HuH-7.5 (cell line): ENCODE measurements around the gene ENTPD6.

Source experiments
- DNase-seq: peaks from one replicate; pipeline ENCODE4 v3.0.0; 2011; ENCODE audit warnings: low spot score

The ENTPD6 gene

GRCh38 chr20:25242231-25242630 lies 46.7 kb downstream of the ENTPD6 start:
- no peak for DNase-seq

GRCh38 chr20:25243416-25243979 lies 48.0 kb downstream of the ENTPD6 start:
- DNase-seq: no peak

DNA sequence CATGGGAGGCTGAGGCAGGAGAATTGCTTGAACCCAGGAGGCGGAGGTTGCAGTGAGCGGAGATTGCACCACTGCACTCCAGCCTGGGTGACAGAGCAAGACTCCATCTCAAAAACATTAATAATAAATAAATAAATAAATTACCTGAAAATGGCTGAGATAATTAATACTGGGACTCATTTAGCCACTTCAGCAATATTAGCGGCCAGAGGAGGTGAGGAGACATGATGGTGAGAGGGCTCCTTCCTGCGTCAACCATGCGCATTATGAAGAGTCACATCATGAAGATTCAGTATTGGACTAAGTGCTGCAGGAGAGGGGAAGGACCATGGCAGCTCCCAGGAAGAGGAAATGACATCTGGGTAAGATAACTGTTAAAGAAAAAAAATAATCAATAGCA lies 49.5 kb downstream of the ENTPD6 start:
- no peak for DNase-seq

GRCh38 chr20:25245461-25245860 lies 49.9 kb downstream of the ENTPD6 start:
- no peak for DNase-seq

GRCh38 chr20:25246182-25246999 lies 50.9 kb downstream of the ENTPD6 start:
- DNase-seq: no peak

DNA sequence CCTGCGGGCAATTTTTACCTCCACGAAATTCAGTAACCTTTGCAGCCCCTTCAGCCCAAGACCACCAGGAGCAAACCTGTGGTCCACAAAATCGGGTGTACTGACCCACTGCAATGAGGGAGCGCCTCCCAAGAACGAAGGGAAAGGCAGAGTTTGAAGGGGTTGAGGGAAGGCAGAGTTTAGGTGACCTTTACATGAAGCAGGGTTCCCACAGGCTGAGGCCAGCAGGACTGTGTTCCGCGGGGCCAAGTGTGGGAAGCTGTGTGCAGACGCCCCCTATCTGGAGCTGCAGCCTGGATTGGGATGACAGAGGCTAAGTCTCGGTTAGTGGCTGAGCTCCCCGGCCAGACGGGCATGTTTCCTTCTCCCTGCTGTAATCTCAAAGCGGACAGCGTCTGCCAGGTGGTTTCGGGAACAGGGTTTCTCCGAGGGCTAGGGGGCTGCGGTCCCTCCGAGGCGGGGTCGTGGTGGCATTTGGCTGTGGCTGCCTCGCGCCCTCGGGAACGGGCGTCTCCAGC lies 51.5 kb downstream of the ENTPD6 start:
- DNase-seq: peak; percentile 88

- peak; percentile 81 for DNase-seq
Observed at GRCh38 chr20:25247518-25247955, 52.0 kb downstream of the ENTPD6 start.

DNA sequence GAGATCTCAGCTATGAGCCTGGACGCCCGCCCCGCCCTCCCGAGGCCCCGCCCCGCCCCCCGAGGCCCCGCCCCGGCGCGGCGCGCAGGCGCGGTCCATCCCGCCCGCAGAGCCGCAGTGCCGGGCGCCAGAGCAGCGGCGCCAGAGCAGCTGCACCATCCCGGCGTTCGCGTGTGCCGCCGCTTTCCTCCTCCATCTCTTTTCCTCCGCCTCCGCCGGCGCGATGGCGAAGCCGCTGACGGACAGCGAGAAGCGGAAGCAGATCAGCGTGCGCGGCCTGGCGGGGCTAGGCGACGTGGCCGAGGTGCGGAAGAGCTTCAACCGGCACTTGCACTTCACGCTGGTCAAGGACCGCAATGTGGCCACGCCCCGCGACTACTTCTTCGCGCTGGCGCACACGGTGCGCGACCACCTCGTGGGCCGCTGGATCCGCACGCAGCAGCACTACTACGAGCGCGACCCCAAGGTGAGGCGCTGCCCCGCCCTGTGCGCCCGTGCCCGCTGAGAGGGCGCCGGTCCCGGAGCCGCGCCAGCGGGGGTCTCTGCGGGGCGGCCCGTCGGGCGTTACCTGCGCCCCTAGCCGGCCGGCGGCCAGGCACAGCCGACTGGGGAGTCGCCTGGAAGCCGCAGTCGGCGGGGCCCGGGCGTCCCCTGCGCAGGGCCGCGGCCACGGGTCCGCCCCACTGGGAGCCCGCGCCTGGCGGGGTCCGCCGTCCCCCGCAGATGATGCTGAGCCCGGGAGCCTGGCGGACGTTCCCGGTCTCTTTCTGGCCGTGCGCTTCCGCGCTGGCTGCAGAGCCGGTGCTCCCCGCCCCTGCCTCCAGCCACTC lies 52.7 kb downstream of the ENTPD6 start, which contains the start of gene PYGB:
PYGB (plus strand) TSS at position 130 of the 830 bp plus-strand sequence; CDS start at position 224, 94 bp downstream.
- DNase-seq: peak; percentile 95

- no peak for DNase-seq
Observed at GRCh38 chr20:25248786-25249172, 53.3 kb downstream of the ENTPD6 start.

GRCh38 chr20:25249198-25249931 lies 53.9 kb downstream of the ENTPD6 start:
- DNase-seq: no peak

DNA sequence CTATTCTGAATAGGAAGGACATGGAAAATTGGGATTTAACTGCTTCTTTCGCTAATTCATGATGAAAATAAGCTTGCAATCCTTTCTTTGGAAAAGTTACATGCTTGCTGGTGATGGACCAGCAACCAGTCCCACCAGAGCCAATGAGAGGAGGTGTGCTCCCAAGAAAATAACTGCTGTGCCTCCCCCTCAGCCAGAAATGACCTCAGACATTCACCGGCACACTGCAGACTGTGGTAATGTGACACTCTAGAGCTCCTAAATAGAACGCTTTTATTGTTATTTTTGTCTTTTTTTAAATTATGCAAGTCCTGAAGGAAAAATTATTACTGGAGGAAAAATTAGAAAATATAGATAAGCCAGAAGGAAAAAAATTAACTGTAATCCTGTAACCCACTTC lies 55.0 kb downstream of the ENTPD6 start:
- no peak for DNase-seq

DNA sequence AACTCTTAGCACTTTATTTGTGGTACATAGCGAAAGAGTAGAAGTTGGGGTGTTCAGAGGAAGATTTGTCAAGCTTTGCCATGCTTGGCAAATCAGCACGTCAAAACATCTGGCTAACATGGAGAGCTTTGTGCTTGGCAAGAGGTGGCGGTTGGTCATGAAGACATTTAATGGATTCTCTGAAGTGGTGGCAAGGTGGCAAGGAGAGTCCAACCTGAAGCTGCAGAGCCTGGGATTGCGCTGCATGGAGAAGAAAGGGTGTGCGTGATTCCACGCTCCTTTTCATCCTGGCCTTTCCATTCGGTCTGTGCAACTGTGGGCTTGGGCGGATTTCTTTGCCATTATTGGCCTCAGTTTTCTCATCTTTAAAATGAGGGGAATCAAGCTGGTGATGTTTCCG lies 55.5 kb downstream of the ENTPD6 start:
- DNase-seq: no peak

GRCh38 chr20:25251558-25251957 lies 56.0 kb downstream of the ENTPD6 start:
- DNase-seq: no peak

DNA sequence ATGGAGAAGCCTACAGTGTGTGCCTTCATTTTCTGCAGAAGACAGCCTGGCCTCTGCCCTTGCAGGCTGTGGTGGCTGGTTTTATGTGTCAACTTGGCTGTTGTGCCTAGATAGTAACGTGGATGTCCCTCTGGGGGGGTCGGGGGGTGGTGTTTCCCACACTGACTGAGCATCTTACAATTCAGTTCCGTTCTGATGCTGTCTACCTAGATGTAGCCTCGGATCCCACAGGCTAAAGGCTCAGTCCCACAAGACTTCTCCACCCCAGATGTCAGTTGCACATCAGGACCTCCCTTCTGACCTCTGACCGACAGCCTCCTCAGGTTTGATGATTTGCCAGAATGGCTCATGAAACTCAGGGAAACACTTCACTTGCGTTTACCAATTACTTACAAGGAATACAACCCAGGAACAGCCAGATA lies 56.7 kb downstream of the ENTPD6 start:
- DNase-seq: no peak

GRCh38 chr20:25252686-25253421 lies 57.3 kb downstream of the ENTPD6 start:
- no peak for DNase-seq

DNA sequence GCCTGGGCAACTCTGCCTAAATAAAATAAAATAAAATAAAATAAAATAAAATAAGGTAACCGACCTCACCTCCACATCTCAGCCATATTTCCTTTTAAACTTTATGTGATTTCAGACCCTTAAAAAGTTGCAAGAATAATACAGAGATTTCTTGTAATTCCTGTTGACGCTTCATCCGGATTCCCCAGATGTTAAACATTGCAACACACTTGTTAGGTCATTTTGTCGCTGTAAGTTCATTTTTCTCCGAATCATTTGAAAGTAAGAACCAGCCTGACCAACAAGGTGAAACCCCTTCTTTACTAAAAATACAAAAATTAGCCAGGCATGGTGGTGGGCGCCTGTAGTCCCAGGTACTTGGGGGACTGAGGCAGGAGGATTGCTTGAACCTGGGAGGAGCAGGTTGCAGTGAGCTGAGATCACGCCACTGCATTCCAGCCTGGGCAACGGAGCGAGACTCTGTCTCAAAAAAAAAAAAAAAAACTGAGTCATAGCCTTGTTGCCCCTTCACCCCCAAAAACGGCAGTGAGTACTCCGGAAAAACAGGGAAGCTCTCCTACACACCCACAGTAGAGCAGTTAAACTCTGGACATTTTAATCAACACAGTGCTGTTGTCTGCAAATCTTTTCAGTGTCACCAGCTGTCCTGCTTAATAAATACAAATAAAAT lies 58.2 kb downstream of the ENTPD6 start:
- DNase-seq: no peak

DNA sequence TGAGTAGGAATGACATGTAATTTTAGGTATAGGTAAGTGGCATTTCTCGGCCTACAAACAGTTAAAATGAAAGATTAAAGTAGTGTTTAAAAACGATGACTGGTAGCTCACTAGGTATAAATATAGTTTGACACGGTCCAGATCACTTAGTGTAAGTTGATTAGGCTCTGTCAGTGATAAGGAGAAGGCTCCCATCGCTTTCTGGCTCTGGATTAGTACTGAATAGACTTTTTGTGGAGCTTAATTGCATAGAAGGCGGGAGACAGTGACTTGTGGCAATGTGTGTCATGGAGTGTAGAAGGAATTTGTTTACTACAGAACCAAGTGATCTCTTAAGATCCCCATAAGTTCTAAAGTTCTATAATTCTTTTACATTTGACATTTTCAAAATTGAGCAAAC lies 59.1 kb downstream of the ENTPD6 start:
- no peak for DNase-seq

- DNase-seq: no peak
Observed at GRCh38 chr20:25254986-25255680, 59.6 kb downstream of the ENTPD6 start.

- no peak for DNase-seq
Observed at GRCh38 chr20:25256226-25256859, 60.8 kb downstream of the ENTPD6 start.
